Karpas-422 (cell line): ENCODE results near the gene CARMIL1. TPM values are rescaled to one million over a fixed set of nuclear protein-coding genes. Genes with fewer than 3 reads are reported as not detected.

Source experiments
- DNase-seq: peaks from one replicate; pipeline ENCODE4 v3.0.0-alpha.2; 2015
- H2AFZ ChIP-seq: fragments of 200-600 bp; sonication (generic); 2 replicates; pipeline ENCODE4 v1.6.1; 2014; ENCODE audit warnings: antibody characterized with exemption, low read length, mixed read lengths
- H3K27ac ChIP-seq: fragments of 200-600 bp; sonication (generic); 2 replicates; pipeline ENCODE4 v1.5.1; 2014; ENCODE audit warnings: mild to moderate bottlenecking, low read length, moderate library complexity
- H3K27me3 ChIP-seq: fragments of 200-600 bp; sonication (generic); 2 replicates; pipeline ENCODE4 v1.6.1; 2014; ENCODE audit warnings: low read length, mixed read lengths
- H3K36me3 ChIP-seq: fragments of 200-600 bp; sonication (generic); 2 replicates; pipeline ENCODE4 v1.6.1; 2014; ENCODE audit warnings: low read length, mixed read lengths; ENCODE audit not compliant: insufficient read depth
- H3K4me1 ChIP-seq: fragments of 200-600 bp; sonication (generic); 2 replicates; pipeline ENCODE4 v1.6.1; 2014; ENCODE audit warnings: mild to moderate bottlenecking, low read length, mixed read lengths
- H3K4me2 ChIP-seq: fragments of 200-600 bp; sonication (generic); 2 replicates; pipeline ENCODE4 v1.6.1; 2014; ENCODE audit warnings: low read length, low read depth, mild to moderate bottlenecking; ENCODE audit not compliant: poor library complexity, severe bottlenecking
- H3K4me3 ChIP-seq: fragments of 200-600 bp; sonication (generic); 2 replicates; pipeline ENCODE4 v1.5.1; 2014; ENCODE audit warnings: mild to moderate bottlenecking, antibody characterized with exemption, low read length, mixed read lengths
- H3K79me2 ChIP-seq: fragments of 200-600 bp; sonication (generic); 2 replicates; pipeline ENCODE4 v1.6.1; 2014; ENCODE audit warnings: mild to moderate bottlenecking, low read length, mixed read lengths
- H3K9ac ChIP-seq: fragments of 200-600 bp; sonication (generic); 2 replicates; pipeline ENCODE4 v1.6.0; 2014; ENCODE audit warnings: low read length
- H3K9me2 ChIP-seq: fragments of 200-600 bp; sonication (generic), shearing (Covaris generic); replicated peaks from 2 replicates; pipeline ENCODE4 v1.6.0; 2014; ENCODE audit warnings: mild to moderate bottlenecking, low read length, moderate library complexity; ENCODE audit not compliant: insufficient read depth
- H3K9me3 ChIP-seq: fragments of 300-700, 200-600 bp; sonication (generic); 2 replicates; pipeline ENCODE4 v1.6.1; 2014; ENCODE audit warnings: low read length, mixed read lengths
- H4K20me1 ChIP-seq: fragments of 200-600 bp; sonication (generic); 2 replicates; pipeline ENCODE4 v1.6.1; 2014; ENCODE audit warnings: mild to moderate bottlenecking, antibody characterized with exemption, low read length, low read depth; ENCODE audit not compliant: insufficient read depth
- small RNA-seq: library from RNA; depleted of rRNA; stranded (forward); fragments of <200 nt; gene quantifications from one replicate; pipeline ENCODE3, GENCODE V24; 2014
- total RNA-seq: library from RNA; depleted of rRNA; stranded (reverse); fragments of >200 nt; shearing (Covaris generic); gene quantifications from 2 replicates; pipeline ENCODE4 v1.2.3, GENCODE V29; 2014; ENCODE audit warnings: low replicate concordance

Gene CARMIL1
- total RNA-seq, 1 experiment from 2014 or later, result 0.04 TPM

DNA sequence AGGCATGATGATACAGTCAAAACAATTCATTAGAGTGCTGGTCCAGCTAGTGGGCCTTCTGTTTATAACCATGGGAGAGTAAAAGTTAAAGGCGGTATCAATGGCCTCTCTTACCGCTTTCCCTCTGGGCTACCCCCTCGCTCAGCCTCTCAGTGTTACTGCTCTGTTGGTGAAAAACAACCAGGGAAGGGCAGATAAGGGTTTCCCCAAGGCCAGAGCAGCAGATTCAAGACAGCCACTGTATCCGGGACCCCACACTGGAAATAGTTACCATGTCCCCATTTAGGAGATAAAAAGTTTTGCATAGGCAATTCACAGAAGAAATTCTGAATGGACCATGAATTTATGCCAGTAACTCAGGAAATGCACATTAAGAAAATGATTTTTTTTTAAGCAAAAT, 386.3 kb downstream of the CARMIL1 start:
- Histone ChIP-seq H3K36me3 (no peaks in the 10 kb centered on the region), H4K20me1 (no peaks in the 10 kb centered on the region), H3K9me3 (no peaks in the 10 kb centered on the region), H3K9me2 (no peaks in the 10 kb centered on the region), H3K4me2 (no peak overlapping the region), H3K27ac (no peak overlapping the region), H3K4me3 (no peak overlapping the region), H3K4me1 (no peaks in the 10 kb centered on the region), H3K79me2 (no peaks in the 10 kb centered on the region), H2AFZ (no peak overlapping the region), H3K9ac (no peak overlapping the region), H3K27me3 (no peaks in the 10 kb centered on the region)
- DNase-seq, result no peak

DNA sequence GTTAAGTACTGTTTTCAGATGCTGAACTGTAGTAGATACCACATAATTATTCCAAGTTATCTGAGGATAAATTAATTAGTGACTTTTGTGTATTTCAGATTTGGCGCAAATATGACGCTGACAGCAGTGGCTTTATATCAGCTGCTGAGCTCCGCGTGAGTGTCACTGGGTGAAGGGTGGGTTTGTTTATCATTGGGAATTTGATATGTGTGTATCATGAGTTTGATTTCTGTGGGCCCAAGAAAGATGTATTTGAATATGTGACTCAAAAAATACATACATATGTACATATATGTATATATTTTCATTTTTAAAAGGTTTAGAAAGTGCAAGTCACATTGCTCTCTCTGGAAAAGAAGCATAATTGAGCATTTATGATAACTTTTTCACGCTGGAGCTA, 390.2 kb downstream of the CARMIL1 start:
- H3K36me3 ChIP-seq, result no peaks in the 10 kb centered on the region
- H4K20me1 ChIP-seq, result no peaks in the 10 kb centered on the region
- H3K4me3 ChIP-seq, result no peak overlapping the region
- H3K9ac ChIP-seq, result no peak overlapping the region
- no peak for DNase-seq
- H3K27ac ChIP-seq, result no peak overlapping the region
- H3K9me2 ChIP-seq, result no peaks in the 10 kb centered on the region
- H2AFZ ChIP-seq, result no peak overlapping the region
- no peaks in the 10 kb centered on the region for H3K27me3 ChIP-seq
- H3K4me2 ChIP-seq, result no peak overlapping the region
- H3K79me2 ChIP-seq, result no peaks in the 10 kb centered on the region
- no peaks in the 10 kb centered on the region for H3K9me3 ChIP-seq
- no peaks in the 10 kb centered on the region for H3K4me1 ChIP-seq

Small RNA genes lying within 50 kb of the gene (small RNA-seq; reads per million reads assigned to genes)
- gene RF00019 (not detected), gene RNU6-987P (not detected)
